ENCODE data around the gene ZNF248.

GRCh38 chr10:37826806-37827205 is 30.6 kb downstream of the ZNF248 start:
- no peak for TF ChIP-seq CTCF (conservative IDR thresholded peaks at IDR 0.05)
- TF ChIP-seq EZH2 (IDR thresholded peaks at IDR 0.05; ENCODE audit: low read depth) = no peak

Measured in PC-9 (cell line).